Left ventricle myocardium inferior (tissue), 1 donor: ENCODE results near the gene RNLS. TPM values are rescaled to one million over a fixed set of nuclear protein-coding genes. Genes with fewer than 3 reads are reported as not detected.
A peak's percentile ranks its signal among the peaks of the same experiment; 100 is the strongest.

ENCODE experiments used
- DNase-seq: peaks from one replicate; pipeline ENCODE4 v3.0.0-alpha.2; 2020
- H3K27ac ChIP-seq: fragments of 200-600 bp; replicated peaks from 2 replicates; pipeline ENCODE4 v1.8.0; 2021
- H3K27me3 ChIP-seq: fragments of 200-600 bp; 2 replicates; pipeline ENCODE4 v1.8.0; 2021; ENCODE audit warnings: low read depth
- H3K36me3 ChIP-seq: fragments of 200-600 bp; 2 replicates; pipeline ENCODE4 v1.8.0; 2021
- H3K4me1 ChIP-seq: fragments of 200-600 bp; 2 replicates; pipeline ENCODE4 v1.8.0; 2021
- H3K4me3 ChIP-seq: fragments of 200-600 bp; 2 replicates; pipeline ENCODE4 v1.8.0; 2021; ENCODE audit warnings: mild to moderate bottlenecking, moderate library complexity
- H3K9me3 ChIP-seq: fragments of 200-600 bp; replicated peaks from 2 replicates; pipeline ENCODE4 v1.8.0; 2021
- intact Hi-C: fragments of 100-400 bp; cut with micrococcal nuclease; formaldehyde crosslinking; loops from one replicate; pipeline ENCODE4 v1.11.0; 2022
- total RNA-seq: library from RNA; stranded (reverse); fragmentation: NEBNext Ultra II Directional; extraction: Animal tissue kit (Norgen Biotek cat#: 25700); gene quantifications from one replicate; pipeline ENCODE4 v1.2.1, GENCODE V29; 2021
- TF ChIP-seq, protein P1 (sequence below): fragments of 200-600 bp; IDR thresholded peaks from 2 replicates; pipeline ENCODE4 v1.8.0; 2021; ENCODE audit warnings: antibody characterized with exemption, mild to moderate bottlenecking, borderline replicate concordance
- donor health status: DM: no; HTN: yes; CAD: no; lungs with severe emphysema.

Gene RNLS
- total RNA-seq, 1 donor from 2014 or later = 14.3 TPM

DNA sequence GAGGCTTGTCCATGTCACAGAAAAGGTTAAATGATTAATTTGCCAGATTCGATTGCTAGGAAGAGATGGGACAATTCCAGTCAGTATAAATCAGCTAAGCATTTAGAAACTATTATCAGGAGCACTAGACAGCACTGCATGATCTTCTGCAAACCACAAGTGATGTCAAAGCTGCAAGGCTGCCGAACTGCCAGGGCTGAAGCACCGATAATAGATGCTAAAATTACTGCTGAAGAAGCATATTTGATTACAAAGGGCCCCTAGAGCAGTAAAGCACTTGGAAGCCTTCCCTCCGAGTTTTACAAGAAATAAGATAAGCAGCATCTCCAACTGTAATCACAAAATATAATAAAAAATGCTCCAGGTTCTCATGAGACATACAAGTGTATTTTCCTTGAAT lies 40.6 kb downstream of the RNLS start:
- H3K4me3 ChIP-seq = no peak overlapping the region
- peaks cover 19% of the 10 kb centered on the region for H3K4me1 ChIP-seq
- intact Hi-C loops = no loop called here
- TF ChIP-seq, protein P1, sequence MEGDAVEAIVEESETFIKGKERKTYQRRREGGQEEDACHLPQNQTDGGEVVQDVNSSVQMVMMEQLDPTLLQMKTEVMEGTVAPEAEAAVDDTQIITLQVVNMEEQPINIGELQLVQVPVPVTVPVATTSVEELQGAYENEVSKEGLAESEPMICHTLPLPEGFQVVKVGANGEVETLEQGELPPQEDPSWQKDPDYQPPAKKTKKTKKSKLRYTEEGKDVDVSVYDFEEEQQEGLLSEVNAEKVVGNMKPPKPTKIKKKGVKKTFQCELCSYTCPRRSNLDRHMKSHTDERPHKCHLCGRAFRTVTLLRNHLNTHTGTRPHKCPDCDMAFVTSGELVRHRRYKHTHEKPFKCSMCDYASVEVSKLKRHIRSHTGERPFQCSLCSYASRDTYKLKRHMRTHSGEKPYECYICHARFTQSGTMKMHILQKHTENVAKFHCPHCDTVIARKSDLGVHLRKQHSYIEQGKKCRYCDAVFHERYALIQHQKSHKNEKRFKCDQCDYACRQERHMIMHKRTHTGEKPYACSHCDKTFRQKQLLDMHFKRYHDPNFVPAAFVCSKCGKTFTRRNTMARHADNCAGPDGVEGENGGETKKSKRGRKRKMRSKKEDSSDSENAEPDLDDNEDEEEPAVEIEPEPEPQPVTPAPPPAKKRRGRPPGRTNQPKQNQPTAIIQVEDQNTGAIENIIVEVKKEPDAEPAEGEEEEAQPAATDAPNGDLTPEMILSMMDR = no peak
- peak overlapping the region; percentile 74 for H3K27ac ChIP-seq
- no peaks in the 10 kb centered on the region for H3K27me3 ChIP-seq
- no peak for DNase-seq
- no peaks in the 10 kb centered on the region for H3K36me3 ChIP-seq
- H3K9me3 ChIP-seq = no peaks in the 10 kb centered on the region

GRCh38 chr10:88541116-88541626 lies 41.9 kb downstream of the RNLS start:
- Histone ChIP-seq H3K9me3 (no peaks in the 10 kb centered on the region), H3K27ac (peak overlapping the region; percentile 74), H3K4me3 (no peak overlapping the region), H3K27me3 (no peaks in the 10 kb centered on the region), H3K36me3 (no peaks in the 10 kb centered on the region), H3K4me1 (peaks cover 19% of the 10 kb centered on the region)
- TF ChIP-seq, protein P1 = no peak
- intact Hi-C loops = no loop called here
- DNase-seq = no peak

DNA sequence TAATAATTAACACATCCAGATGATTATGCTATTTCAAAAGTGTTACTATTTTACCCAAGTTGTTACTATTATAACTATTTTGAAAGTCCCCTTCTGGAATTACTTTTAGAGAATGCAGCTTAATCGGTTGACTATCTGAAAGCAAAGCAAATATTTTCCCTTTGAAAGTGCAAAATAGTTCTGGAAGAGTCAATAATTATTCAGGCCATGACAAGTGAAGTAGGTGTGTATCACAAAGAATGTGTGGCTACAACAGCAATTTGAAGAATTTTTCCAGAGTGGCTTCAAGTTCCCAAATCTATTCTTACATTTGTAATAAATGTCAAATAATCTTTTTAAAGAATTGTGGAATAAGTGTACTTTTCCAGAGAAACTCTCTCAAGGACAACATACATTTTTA lies 42.8 kb downstream of the RNLS start:
- H3K4me3 ChIP-seq = no peak overlapping the region
- TF ChIP-seq, protein P1 = no peak
- H3K36me3 ChIP-seq = no peaks in the 10 kb centered on the region
- no peak for DNase-seq
- H3K27ac ChIP-seq = peak overlapping the region; percentile 74
- H3K9me3 ChIP-seq = no peaks in the 10 kb centered on the region
- peaks cover 19% of the 10 kb centered on the region for H3K4me1 ChIP-seq
- H3K27me3 ChIP-seq = no peaks in the 10 kb centered on the region
- intact Hi-C loops = no loop called here

GRCh38 chr10:88538048-88538447 lies 45.1 kb downstream of the RNLS start:
- Histone ChIP-seq H3K36me3 (no peaks in the 10 kb centered on the region), H3K4me1 (peaks cover 19% of the 10 kb centered on the region), H3K4me3 (no peak overlapping the region), H3K9me3 (no peaks in the 10 kb centered on the region), H3K27me3 (no peaks in the 10 kb centered on the region), H3K27ac (peak overlapping the region; percentile 62)
- TF ChIP-seq, protein P1 = no peak
- no peak for DNase-seq
- intact Hi-C loops = no loop called here

- intact Hi-C loops = no loop called here
- Histone ChIP-seq H3K27ac (peak overlapping the region; percentile 62), H3K4me3 (no peak overlapping the region), H3K9me3 (no peaks in the 10 kb centered on the region), H3K36me3 (no peaks in the 10 kb centered on the region), H3K27me3 (no peaks in the 10 kb centered on the region), H3K4me1 (peaks cover 17% of the 10 kb centered on the region)
- TF ChIP-seq, protein P1 = no peak
- no peak for DNase-seq
These were observed 45.8 kb downstream of the RNLS start for GRCh38 chr10:88537322-88537721.

- Histone ChIP-seq H3K36me3 (no peaks in the 10 kb centered on the region), H3K27me3 (no peaks in the 10 kb centered on the region), H3K4me3 (no peak overlapping the region), H3K4me1 (peaks cover 9% of the 10 kb centered on the region), H3K9me3 (no peaks in the 10 kb centered on the region), H3K27ac (no peak overlapping the region)
- intact Hi-C loops = no loop called here
- TF ChIP-seq, protein P1 = no peak
- DNase-seq = no peak
These were observed 46.7 kb downstream of the RNLS start for GRCh38 chr10:88536437-88536836.
